ENCODE data around the gene TTC4. TPM values are rescaled to one million over a fixed set of nuclear protein-coding genes. Genes with fewer than 3 reads are reported as not detected.

The TTC4 gene
- total and polyA plus RNA-seq, 2 experiments from 2014 or later = 25.1 to 33.6 TPM

GRCh38 chr1:54711536-54711935 lies 4.1 kb upstream of the TTC4 start:
- ATAC-seq (no peak), DNase-seq (ENCODE audit: low spot score) (no peak)
- H3K27ac Mint-ChIP-seq = no peak overlapping the region
- H3K36me3 Mint-ChIP-seq (ENCODE audit: low read depth) = no peaks in the 10 kb centered on the region
- no peaks in the 10 kb centered on the region for H3K9me2 ChIP-seq (ENCODE audit: insufficient read depth)
- H3K27me3 ChIP-seq (ENCODE audit: insufficient read depth) = no peaks in the 10 kb centered on the region
- H3K27me3 Mint-ChIP-seq (ENCODE audit: insufficient read depth, low read depth, poor library complexity) = peaks cover 10% of the 10 kb centered on the region
- peaks cover 14% of the 10 kb centered on the region for H3K4me1 Mint-ChIP-seq
- H3K4me1 ChIP-seq (ENCODE audit: insufficient read depth) = peaks cover 7% of the 10 kb centered on the region
- H3K36me3 ChIP-seq (ENCODE audit: insufficient read depth) = no peaks in the 10 kb centered on the region
- no peak overlapping the region for H2AFZ ChIP-seq
- H3K27ac ChIP-seq (ENCODE audit: low read depth) = no peak overlapping the region
- H3K79me2 ChIP-seq (replicated peaks; ENCODE audit: insufficient read depth) = peaks cover 6% of the 10 kb centered on the region
- no peak overlapping the region for H3K4me3 ChIP-seq
- H3K4me3 Mint-ChIP-seq = no peak overlapping the region
- H3K9me3 Mint-ChIP-seq = no peaks in the 10 kb centered on the region
- no peaks in the 10 kb centered on the region for H3F3A ChIP-seq (replicated peaks; ENCODE audit: low read depth)
- no peak overlapping the region for H3K4me2 ChIP-seq
- H4K20me1 ChIP-seq (replicated peaks; ENCODE audit: insufficient read depth) = no peaks in the 10 kb centered on the region
- TF ChIP-seq EZH2phosphoT487 (IDR thresholded peaks at IDR 0.05; ENCODE audit: unreplicated experiment) = no peak
- TF ChIP-seq CREB1 (CRISPR knock-in tag; IDR thresholded peaks at IDR 0.05; ENCODE audit: low read depth) = no peak
- no peak for TF ChIP-seq ZNF462 (CRISPR knock-in tag; IDR thresholded peaks at IDR 0.05)
- no peak for TF ChIP-seq ZNF114 (CRISPR knock-in tag; IDR thresholded peaks at IDR 0.05)
- TF ChIP-seq REST (IDR thresholded peaks at IDR 0.05; ENCODE audit: unreplicated experiment) = no peak

Data from GM23338 (cell line).